PC-9 (cell line): ENCODE measurements around the gene FKBP1C.

Experiments used
- CTCF ChIP-seq: fragments of 200-600 bp; sonication (generic); conservative IDR thresholded peaks from 2 replicates; pipeline ENCODE4 v1.6.1; 2017; ENCODE audit warnings: mixed run types, antibody characterized with exemption, mild to moderate bottlenecking, moderate library complexity
- EZH2 ChIP-seq: fragments of 200-600 bp; sonication (generic); IDR thresholded peaks from 2 replicates; pipeline ENCODE4 v1.8.0; 2017; ENCODE audit warnings: antibody characterized with exemption, low read depth

- no peak for TF ChIP-seq CTCF
- no peak for TF ChIP-seq EZH2
Measured at GRCh38 chr6:63176181-63176580, 35.1 kb upstream of the FKBP1C start.
